HG03159 (cell line): ENCODE results near the gene CHCHD4.
"Not testable (repeated sequence)": the region's sequence is repeated elsewhere in the genome, so short reads cannot be mapped to it uniquely, and the experiment has no call there.

Experiments
- ATAC-seq: cut with Tn5 transposase; IDR thresholded peaks from one replicate; pipeline ENCODE4 v1.9.1; 2021; ENCODE audit warnings: mild to moderate bottlenecking, moderate library complexity; ENCODE audit not compliant: unreplicated experiment

The CHCHD4 gene

DNA sequence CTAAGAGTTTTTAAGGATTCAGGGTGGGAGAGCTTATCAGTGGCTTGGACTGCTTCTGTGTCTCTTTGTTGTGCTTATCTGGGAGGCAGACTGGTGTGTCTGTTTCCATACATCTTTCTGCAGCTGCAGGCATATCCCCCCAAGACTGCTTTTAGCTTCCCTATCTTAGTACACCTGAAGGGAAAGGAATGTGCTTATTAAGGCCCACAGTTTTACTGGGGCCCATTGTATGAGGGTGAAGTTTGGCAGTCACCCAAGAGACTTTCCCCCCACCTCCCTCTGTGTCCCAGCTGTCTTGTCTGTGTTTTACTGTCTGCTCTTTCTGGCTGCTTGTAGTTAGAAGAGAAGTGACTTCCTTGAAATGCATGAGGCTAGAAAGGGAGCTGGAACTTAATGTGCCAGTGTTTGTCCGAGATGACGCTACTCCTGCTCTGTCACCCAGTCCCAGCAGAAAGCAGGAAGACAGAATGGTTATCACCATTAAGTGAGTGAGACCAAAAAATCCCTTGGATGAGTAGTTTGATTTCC, 3.7 kb downstream of the CHCHD4 start:
- ATAC-seq: not testable (repeated sequence)

DNA sequence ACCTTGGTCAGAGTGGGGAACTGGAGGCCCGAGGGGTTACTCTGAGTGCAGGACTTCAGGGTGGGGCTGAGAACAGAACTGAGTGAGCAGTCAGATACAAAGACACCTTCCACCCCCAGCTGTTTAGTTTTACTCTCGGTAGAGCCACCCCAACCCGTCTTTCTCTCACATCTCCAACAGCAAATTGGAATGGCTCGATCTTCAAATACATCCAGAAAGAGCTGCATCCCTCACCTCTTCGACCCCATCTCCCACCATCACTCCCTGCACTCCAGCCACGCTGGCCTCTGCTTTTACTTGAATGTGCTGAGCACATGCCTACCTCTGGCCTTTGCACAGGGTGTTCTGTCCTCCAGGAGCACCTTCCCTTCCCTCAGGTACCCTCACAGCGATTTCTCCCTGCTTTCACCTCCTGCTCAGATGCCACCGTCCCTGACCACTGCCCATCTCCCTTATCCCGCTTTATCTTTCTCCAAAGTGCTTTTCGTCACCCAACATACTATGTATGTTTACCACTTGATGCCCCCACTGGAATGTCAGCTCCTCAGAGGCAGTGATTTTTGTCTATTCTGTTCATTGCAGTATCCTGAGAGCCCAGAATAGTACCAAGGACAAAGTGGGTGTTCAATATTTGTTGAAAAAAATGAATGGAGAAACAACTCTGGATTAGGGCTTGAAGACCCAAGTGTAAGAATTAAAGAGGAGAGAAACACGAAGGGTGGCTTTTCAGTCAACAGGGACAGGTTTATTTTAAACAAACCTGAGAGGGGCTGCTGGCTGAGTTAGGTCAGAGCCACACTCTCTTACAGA, 4.4 kb downstream of the CHCHD4 start:
- no peak for ATAC-seq

DNA sequence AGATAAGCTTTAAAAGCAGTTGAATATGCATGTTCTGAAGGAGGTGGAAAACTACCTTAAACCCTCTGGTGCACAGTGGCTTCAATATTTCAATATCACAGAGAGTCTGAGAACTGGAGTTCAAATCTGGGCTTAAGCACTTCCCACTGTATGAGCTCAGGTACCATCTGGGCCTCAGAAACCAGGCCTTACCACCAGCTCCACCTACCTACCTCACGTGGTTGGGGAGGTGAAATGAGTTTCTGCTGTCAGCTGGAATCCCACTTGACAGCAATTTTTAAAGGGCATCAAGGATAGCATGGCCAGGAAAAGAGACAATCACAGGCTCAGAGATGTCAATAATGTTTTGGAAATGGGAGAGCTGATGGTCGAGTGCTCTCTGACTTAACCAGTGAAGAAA, 5.0 kb downstream of the CHCHD4 start:
- no peak for ATAC-seq

DNA sequence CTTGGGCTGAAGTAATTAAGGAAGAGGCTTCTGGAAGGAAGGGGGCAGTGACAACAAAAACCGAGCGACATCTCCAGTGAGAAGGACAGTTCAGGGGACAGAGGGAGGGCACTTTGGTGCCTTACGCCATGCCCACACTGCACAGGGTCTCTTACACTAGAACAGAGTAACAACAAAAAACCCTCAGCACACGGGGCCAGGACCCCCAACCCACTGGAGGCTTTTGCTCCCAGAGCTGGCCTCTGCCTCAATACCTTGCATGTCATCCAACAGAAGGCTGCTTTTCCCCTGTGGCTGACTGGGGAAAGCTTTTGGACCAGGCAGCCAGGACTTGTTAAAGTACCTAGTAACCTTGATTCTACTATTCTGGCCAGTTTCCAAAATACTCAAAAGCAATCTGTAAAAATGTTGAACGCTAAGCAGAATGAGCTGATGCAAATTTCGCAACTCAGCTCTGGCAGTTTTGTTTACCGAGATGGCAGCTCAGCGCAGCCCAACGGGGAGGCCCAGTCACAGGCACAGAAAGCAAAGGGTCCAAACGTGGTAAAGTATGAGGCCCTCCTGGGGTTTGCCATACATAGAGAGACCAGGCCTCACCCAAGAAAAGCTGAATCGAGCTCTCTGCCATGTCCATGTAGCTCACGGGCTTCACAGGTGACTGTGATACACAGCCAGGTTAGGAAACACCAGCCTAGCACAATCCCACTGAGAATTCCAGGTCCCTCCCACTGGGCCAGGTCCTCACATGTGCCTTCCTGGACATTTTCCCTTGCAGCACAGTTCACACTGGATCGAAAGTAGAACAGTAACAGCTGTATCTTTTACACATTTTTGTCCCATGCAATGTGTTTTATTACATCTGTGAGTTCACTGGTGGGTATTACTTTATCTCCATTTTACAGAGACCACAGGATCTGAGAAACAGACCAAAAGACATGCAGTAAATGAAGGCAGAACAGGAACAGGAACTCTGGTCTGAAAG, 6.0 kb downstream of the CHCHD4 start:
- ATAC-seq: no peak

DNA sequence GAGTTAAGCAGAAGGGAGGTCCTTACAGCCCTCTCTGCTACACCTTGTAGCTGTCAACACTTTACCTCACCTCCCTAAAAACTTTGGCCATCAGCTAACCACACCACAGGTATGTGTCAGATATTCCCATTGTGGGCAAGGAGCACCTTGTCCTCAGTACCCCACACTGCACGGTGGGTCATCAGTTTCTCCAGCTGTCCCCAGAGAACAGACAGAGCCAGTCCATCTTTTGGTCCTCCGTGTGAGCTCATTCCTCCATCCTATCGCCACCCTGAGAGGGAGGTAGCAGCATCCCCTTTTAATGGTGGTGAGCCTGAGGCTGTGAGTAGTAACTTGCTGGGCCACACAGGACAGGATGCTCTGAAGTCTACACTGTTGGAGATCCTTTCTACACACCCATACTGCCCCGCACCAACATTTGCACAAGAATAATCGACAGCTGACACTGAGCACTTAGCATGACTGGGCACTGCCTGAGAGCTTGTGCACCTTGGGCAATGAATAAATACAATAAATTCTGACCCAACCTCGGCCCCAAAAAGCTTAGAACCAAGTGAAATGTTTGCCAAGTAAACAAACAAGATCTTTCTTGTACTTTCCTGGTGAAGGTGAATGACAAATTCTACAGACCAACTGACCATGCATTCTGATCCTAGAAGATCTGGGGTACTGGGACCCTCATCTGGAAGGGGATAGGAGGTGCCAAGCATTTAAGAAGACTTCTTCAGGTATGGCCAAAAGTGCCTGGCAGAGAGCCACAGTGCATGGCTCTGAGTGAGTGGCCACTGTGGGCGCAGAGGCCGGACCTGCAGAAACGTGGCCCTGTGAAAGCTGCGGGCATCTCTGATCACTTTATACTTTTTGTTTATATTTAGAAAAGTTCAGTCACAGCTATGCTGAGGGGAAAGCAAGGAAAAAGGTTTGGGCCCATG, 6.9 kb downstream of the CHCHD4 start:
- ATAC-seq: no peak

DNA sequence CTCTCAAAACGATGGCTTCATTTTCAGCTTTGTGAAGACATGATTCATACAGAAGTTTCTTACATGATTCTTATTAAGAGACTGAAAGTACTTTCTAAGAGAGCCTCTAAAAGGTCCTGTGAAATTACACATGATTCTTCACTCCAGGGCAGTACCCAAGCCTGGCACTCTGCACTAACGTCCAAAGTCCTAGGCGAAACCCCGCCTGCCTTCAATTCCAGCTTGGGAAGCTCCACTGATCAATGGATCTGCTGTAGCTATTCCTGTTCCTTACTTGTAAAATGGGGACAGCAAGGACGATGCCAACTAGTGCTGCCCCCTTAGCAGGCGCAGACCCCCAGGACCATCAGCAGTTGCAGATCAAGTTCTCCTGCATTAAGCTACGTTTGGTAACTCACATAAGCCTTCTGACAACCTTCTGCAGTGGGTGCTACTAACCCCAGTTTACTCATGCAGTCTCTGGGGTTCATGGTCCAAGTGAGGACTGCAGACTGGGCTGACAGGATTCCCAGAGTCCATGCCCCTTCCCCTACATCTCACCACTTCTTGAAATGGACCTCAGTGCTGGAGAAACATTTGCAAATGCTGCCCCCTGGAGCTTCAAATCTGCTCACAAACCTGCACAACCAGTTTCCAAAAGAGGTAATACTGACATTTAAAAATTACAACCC, 10.6 kb downstream of the CHCHD4 start:
- no peak for ATAC-seq

DNA sequence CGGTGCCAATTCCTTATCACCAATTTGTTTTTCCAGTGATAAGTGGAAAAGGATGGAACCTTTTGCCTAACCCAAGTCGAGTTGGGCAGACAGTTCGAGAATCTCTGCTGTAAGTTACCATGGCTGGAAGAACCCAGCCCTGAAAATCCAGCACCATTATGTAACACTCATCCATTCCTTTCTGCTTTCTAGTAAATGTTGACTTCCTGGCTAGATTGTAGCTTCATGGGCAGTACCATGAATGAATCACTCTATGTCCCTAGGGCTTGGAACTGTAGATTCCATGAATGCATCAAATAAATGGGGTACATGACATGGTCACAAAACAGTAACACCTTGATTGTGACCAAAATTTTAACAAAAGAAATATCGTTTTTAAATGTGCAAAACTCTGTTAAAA, 14.0 kb downstream of the CHCHD4 start:
- ATAC-seq: no peak

DNA sequence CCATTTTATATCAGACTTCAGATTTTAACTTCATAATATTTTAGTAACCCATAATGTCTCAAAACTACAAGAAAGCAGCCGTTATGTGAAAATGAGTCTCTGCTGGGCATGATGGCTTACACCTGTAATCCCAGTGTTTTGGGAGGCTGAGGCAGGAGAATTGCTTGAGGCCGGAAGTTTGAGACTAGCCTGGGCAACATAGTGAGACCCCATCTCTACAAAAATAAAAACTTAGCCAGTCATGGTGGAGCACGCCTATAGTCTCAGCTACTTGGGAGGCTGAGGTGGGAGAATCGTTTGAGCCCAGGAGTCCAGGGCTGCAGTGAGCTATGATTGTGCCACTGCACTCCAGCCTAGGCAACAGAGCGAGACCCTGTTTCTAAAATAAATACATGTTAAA, 14.8 kb downstream of the CHCHD4 start:
- ATAC-seq: not testable (repeated sequence)

DNA sequence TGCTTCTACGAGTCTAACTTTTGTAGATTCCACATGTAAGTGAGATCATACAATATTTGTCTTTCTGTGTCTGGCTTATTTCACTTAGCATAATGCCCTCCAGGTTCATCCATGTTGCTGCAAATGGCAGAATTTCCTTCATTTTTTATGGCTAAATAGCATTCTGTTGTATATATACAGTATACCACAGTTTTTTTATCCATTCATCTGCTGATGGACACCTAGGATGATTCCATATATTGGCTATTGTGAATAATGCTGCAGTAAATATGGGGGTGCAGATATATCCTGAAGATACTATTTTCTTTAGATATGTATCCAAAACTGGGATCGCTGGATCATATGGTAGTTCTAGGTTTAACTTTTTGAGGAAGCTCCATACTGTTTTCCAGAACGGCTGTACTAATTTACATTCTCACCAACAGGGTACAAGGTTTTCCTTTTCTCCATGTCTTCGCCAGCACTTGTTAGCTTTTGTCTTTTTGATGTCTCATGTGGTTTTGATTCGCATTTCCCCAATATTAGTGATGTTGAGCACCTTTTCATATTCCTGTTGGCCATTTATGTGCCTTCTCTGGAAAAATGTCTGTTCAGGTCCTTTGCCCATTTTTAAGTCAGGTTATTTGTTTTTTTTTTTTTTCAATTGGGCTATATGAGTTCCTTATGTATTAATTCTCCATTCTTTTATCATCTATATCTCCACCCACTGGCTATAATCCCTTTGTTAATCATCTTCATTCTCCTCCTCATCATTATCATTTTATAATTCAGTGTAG, 26.9 kb downstream of the CHCHD4 start:
- ATAC-seq: no peak

DNA sequence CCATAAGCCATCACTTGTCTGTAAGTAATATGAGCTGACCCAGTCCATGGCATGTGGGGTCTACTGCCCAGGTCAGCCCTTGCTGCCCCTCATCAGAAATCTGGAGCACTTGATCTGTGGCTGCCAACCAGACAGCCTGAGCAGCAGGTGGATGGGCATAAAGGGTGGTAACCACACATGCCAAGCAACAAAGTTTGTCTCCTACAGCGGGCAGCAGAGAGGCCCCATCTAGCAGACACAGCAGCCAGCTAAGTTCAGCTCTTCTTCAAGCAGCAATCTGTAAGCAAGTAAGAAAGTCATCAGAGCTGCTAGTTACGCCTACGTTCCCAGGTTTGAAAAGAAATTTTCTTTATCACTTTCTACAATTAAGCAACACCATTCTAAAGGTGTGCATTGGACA, 27.9 kb downstream of the CHCHD4 start:
- ATAC-seq: no peak

DNA sequence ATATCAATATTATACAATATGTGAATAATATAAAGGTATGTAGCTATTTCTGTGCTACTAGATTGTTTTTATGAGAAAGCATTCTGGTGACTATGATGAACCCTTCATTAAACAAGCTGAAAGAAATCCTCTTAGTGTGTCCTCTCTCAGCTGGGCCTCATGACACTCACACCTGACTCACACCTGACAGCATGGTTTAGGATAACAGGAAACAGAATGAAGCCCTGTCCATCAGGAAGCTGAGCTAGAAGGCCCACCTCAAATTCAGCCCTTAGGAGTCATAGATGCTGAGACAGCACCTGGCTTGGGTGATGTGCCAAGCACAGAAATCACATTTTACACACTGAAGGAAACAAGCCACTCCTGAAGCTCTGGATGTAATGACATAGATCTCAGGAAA, 30.8 kb downstream of the CHCHD4 start:
- no peak for ATAC-seq

DNA sequence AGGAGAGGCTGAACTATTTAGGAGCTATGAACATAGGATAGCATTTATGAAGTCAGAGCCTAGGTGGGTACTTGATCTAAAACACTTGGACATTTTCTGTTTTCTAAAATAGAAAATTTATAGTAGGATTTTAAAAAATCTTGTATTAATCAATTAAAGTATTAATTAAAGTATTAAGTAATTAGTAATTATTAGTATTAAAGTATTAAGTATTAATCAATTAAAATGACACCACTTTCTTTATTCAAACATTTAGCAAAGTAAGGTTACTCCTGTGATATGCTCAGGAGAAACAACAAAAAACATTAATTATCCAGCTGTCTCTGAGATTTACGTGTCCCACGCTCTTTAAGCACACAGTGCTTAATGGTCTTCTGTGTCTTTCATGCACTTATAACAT, 32.2 kb downstream of the CHCHD4 start:
- ATAC-seq: no peak

DNA sequence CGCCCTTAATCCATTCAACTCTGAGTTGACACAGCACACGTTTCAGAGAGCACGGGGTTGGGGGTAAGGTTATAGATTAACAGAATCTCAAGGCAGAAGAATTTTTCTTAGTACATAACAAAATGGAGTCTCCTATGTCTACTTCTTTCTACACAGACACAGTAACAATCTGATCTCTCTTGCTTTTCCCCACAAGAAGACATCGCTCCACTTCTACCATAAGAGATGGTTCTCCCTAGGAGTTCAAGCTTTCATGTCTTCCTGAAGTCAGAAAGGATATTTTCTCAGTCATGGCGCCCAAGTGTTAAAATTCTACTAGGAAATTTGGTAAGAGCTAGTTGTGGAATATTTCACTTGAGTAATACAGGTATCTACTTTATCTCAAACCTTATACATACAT, 32.7 kb downstream of the CHCHD4 start:
- ATAC-seq: not testable (repeated sequence)

DNA sequence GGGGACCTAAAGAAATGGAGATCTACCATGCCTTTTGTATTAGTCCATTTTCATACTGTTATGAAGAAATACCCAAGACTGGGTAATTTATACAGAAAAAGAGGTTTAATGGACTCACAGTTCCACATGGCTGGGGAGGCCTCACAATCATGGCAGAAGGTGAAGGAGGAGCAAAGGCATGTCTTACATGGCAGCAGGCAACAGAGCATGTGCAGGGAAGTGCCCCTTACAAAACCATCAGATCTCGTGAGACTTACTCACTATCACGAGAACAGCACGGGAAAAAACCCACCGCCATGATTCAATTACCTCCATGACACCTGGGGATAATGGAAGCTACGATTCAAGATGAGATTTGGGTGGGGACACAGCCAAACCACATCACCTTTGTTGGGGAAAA, 37.2 kb downstream of the CHCHD4 start:
- ATAC-seq: not testable (repeated sequence)

DNA sequence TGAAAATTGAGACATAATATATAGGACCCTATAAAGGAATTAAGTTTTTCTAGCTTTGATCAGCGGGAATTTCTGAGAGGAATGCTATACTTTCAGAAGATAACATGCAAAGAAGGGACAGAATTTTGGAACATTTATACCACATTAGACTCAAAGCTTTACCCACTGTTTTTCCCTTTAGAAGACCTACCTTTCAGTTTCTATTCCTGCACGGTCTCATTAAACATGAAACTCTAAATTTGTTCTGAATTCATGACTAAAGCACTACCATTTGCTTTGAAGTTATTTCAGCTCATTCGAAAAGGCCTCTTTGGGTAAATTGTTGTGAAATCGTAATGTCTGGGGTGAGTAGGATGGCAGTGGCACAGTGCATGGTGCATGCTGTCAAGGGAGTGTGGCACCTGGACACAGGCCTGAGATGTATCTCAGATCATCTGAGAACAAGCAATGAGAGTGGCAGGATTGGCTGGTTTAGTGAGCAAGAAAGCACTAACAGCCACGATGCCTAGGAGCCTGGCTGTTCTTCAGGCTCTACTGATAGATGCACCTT, 42.5 kb downstream of the CHCHD4 start:
- ATAC-seq: no peak

DNA sequence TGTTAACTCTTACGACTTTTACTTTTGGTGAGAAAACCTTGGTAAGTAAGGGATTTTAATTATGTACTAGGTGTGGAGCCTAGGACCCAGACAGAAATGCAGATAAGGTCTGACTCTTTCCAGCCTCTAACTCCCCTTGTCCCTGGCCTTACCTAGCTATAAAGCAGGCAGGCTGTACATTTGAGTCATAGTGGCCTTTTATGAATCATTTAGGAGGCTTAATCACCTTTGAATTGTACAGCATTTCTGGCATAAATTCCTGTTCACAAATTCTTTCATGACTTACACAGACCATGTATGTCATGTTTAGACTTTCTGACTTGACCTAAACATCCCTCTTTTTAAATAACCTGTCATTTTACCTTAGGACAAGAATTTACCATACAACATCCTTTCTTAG, 47.4 kb downstream of the CHCHD4 start:
- no peak for ATAC-seq

DNA sequence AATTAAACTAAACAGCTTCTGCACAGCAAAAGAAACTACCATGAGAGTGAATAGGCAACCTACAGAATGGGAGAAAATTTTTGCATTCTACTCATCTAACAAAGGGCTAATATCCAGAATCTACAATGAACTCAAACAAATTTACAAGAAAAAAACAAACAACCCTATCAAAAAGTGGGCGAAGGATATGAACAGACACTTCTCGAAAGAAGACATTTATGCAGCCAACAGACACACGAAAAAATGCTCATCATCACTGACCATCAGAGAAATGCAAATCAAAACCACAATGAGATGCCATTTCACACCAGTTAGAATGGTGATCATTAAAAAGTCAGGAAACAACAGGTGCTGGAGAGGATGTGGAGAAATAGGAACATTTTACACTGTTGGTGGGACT, 49.4 kb downstream of the CHCHD4 start:
- ATAC-seq: not testable (repeated sequence)

DNA sequence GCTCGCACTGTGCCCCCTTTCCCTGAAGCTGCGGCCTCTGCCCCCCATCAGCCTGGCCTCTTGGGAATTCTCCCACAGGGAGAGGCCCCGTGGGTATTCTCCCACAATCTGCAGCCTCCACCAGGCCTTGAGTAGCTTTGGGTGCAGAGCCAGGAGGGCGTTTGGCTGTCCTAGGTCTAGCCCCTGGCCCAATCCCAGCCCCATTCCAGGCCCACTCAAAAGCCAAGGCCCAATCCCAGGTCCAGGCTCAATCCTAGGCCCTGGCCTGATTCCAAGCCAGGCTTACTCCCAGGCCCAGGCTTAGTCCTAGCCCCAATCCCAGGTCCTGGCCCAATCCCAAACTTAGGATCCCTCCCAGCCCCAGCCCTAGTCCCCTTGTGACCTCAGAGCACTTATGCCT, 59.8 kb downstream of the CHCHD4 start:
- ATAC-seq: no peak

DNA sequence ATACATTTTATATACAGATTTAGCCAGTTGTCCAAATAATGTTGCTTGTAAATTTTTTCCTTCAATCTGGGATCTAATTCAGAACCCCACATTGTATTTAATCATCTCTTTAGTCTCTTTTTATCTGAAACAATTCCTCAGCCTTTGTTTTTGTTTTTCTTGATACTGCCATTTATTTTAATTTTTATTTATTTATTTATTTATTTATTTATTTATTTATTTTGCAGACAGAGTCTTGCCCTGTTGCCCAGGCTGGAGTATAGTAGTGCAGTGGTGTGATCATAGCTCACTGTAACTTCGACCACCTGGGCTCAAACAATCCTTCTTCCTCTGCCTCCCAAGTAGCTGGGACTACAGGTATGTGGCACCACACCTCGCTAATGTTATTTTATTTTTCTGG, 61.5 kb downstream of the CHCHD4 start:
- ATAC-seq: no peak
